ENCODE measurements around the gene MOB2.

The MOB2 gene

DNA sequence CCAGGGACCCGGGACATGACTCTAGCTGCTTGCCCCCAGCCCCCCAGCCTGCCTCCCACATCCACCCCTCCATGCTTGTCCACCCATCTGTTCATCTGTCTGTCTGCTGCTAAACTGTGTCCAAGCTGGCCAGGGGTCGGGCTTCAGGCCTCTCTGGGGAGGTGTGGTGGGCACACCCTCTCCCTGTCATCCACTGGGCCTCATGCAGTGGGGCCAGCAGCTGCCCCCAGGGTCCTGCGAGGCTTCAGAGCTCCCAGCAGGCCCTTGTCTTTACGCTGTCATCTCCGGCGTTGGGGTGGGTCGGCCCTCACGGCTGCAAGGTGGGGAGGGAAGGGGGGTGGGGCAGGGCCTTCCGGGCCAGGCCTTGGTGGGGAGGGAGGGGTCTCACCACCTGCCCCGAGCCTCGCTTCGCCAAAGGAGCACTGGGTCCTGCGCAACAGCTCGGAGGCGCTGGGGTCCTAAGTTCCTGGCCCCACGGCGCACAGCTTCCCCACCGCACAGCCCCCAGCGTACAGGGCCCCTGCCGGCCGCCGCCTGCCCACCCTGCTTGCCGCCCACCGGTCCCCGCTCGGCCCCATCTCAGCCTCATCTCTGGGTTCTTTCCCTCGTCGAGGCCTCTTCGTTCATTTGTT is 26.7 kb downstream of the MOB2 start:
- no peak overlapping the region for H3K27ac ChIP-seq (ENCODE audit: insufficient read depth in 1 of 2, low read depth in 1 of 2, low read length in 2 of 2, poor library complexity in 1 of 2, severe bottlenecking in 2 of 2)
- DNase-seq = no peak
- peaks cover 0 to 11% (median 4%) of the 10 kb centered on the region in 5 experiments for H3K9me3 ChIP-seq (ENCODE audit: control extremely low read depth in 1 of 5, control insufficient read depth in 4 of 5, insufficient read depth in 2 of 5, low read depth in 1 of 5, low read length in 4 of 5)
- ChIA-PET CTCF (no interaction called here), POLR2A (no interaction called here)
- H3K36me3 ChIP-seq (ENCODE audit: control insufficient read depth in 4 of 4, insufficient read depth in 4 of 4, low read length in 3 of 4) = peaks cover 0 to 7% (median 1%) of the 10 kb centered on the region in 4 experiments
- no peaks in the 10 kb centered on the region for H3K27me3 ChIP-seq (replicated peaks in 2 of 5; ENCODE audit: control insufficient read depth in 4 of 5, insufficient read depth in 5 of 5, low read length in 4 of 5)
- no peaks in the 10 kb centered on the region for H3K4me1 ChIP-seq (ENCODE audit: control extremely low read depth in 1 of 4, control insufficient read depth in 4 of 4, insufficient read depth in 4 of 4, low read length in 3 of 4)
- WGBS (ENCODE audit: insufficient coverage) = 89% methylated on average over 22 of the region's 29 CpGs
- no peak overlapping the region for H3K4me3 ChIP-seq (ENCODE audit: control insufficient read depth in 1 of 7, extremely low read depth in 1 of 7, insufficient read depth in 4 of 7, low read depth in 2 of 7, low read length in 6 of 7)

DNA sequence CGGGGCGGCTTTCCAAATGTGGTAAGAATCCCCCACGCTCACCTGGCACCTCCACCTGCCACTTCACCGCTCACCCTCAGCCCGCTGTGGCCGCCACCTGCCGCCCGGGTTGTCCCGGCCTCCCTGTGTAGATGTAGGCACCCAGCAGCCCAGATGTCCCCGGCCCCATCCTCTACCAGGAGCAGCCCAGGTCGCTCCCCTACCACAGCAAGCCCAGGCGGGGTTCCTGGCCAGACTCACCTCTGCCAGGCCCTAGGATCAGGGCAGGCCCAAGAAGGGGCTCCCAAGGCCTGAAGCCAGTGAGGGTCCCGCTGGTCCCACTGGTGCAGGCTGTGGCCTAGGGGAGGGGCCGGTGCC is 27.4 kb downstream of the MOB2 start:
- ChIA-PET CTCF (no interaction called here), POLR2A (no interaction called here)
- WGBS (ENCODE audit: insufficient coverage) = 94% methylated on average over 12 of the region's 14 CpGs
- DNase-seq = no peak
- no peak overlapping the region for H3K4me3 ChIP-seq (ENCODE audit: control insufficient read depth in 1 of 7, extremely low read depth in 1 of 7, insufficient read depth in 4 of 7, low read depth in 2 of 7, low read length in 6 of 7)
- peaks cover 0 to 2% (median under 1%) of the 10 kb centered on the region in 4 experiments for H3K36me3 ChIP-seq (ENCODE audit: control insufficient read depth in 4 of 4, insufficient read depth in 4 of 4, low read length in 3 of 4)
- H3K4me1 ChIP-seq (ENCODE audit: control extremely low read depth in 1 of 4, control insufficient read depth in 4 of 4, insufficient read depth in 4 of 4, low read length in 3 of 4) = no peaks in the 10 kb centered on the region
- H3K27me3 ChIP-seq (replicated peaks in 2 of 5; ENCODE audit: control insufficient read depth in 4 of 5, insufficient read depth in 5 of 5, low read length in 4 of 5) = no peaks in the 10 kb centered on the region
- H3K27ac ChIP-seq (ENCODE audit: insufficient read depth in 1 of 2, low read depth in 1 of 2, low read length in 2 of 2, poor library complexity in 1 of 2, severe bottlenecking in 2 of 2) = no peak overlapping the region
- H3K9me3 ChIP-seq (ENCODE audit: control extremely low read depth in 1 of 5, control insufficient read depth in 4 of 5, insufficient read depth in 2 of 5, low read depth in 1 of 5, low read length in 4 of 5) = peaks cover 0 to 4% (median under 1%) of the 10 kb centered on the region in 5 experiments

DNA sequence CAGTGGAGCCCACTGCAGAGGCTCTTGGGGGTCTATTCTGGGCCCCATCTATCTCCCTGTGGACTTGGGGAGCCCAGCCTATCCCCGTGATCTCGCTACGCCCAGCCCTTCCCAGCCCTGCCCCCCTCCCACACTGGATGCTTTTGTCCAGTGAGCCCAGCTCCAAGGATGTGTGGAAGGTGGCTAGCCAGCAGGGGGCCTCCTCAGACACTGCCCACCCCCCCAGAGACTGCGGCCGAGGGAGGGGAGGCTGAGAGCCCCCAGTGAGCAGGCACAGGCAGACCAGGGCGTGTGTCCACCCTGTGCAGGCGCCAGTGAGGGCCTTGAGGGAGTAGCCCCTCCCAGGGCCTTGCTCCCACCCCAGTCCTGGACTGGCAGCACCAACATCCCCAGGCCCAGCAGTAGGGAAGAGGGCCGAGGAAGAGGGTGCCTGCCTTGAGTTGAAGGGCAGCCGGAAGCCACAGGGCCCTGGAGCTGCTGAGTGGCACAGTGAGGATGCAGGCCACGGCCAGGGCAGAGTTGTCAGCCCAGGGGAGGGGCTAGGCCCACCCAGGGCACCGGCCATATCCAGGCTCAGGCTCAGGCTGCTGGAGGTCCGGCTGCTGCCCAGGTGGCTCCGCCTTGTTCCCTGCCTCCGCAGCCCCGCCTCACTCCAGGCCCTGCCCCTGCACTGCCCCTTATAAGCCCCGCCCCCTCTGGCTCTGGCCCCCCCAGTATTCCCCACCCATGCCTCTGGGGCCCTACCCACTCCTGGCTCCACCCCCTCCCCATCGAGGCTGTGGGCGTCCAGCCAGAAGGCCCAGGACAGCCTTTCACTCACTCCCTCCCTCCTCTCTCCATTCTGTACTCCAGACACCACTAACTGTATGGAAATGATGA is 28.0 kb downstream of the MOB2 start:
- Histone ChIP-seq H3K4me3 (ENCODE audit: control insufficient read depth in 1 of 7, extremely low read depth in 1 of 7, insufficient read depth in 4 of 7, low read depth in 2 of 7, low read length in 6 of 7) (no peak overlapping the region), H3K9me3 (ENCODE audit: control extremely low read depth in 1 of 5, control insufficient read depth in 4 of 5, insufficient read depth in 2 of 5, low read depth in 1 of 5, low read length in 4 of 5) (no peaks in the 10 kb centered on the region), H3K27ac (ENCODE audit: insufficient read depth in 1 of 2, low read depth in 1 of 2, low read length in 2 of 2, poor library complexity in 1 of 2, severe bottlenecking in 2 of 2) (no peak overlapping the region), H3K4me1 (ENCODE audit: control extremely low read depth in 1 of 4, control insufficient read depth in 4 of 4, insufficient read depth in 4 of 4, low read length in 3 of 4) (no peaks in the 10 kb centered on the region), H3K36me3 (ENCODE audit: control insufficient read depth in 4 of 4, insufficient read depth in 4 of 4, low read length in 3 of 4) (no peaks in the 10 kb centered on the region), H3K27me3 (replicated peaks in 2 of 5; ENCODE audit: control insufficient read depth in 4 of 5, insufficient read depth in 5 of 5, low read length in 4 of 5) (no peaks in the 10 kb centered on the region)
- POLR2A ChIA-PET = no interaction called here
- 74% methylated on average over 9 of the region's 18 CpGs for WGBS (ENCODE audit: insufficient coverage)
- CTCF ChIA-PET = interaction anchor here (0.6 kb wide), 1 partner anchor 57 kb away, joined by 3 read pairs; no protein-coding TSS in a partner anchor
- DNase-seq = no peak

DNA sequence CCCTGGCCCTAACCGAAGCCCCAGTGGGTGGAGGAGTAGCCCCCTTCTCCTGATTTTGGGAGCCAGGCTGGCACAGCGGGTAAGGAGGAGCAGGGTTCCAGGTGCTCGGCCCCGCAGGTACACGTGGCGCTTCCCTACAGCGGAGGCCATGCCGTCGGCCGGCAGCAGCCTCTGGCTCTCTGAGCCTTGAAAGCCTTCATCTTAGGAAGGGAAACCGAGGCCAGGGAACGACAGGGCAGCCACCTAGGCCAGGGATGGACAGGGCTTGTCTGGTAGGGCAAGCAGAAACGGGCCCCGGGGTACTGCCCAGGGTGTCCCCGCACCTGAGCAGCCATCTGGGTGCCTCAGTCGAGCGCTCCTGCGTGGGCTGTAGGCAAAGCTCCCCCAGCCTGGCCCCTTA is 28.7 kb downstream of the MOB2 start:
- H3K9me3 ChIP-seq (ENCODE audit: control extremely low read depth in 1 of 5, control insufficient read depth in 4 of 5, insufficient read depth in 2 of 5, low read depth in 1 of 5, low read length in 4 of 5) = no peaks in the 10 kb centered on the region
- no peak overlapping the region for H3K27ac ChIP-seq (ENCODE audit: insufficient read depth in 1 of 2, low read depth in 1 of 2, low read length in 2 of 2, poor library complexity in 1 of 2, severe bottlenecking in 2 of 2)
- POLR2A ChIA-PET = no interaction called here
- DNase-seq = no peak
- CTCF ChIA-PET = interaction anchor here (0.6 kb wide), 1 partner anchor 57 kb away, joined by 3 read pairs; no protein-coding TSS in a partner anchor
- no peaks in the 10 kb centered on the region for H3K36me3 ChIP-seq (ENCODE audit: control insufficient read depth in 4 of 4, insufficient read depth in 4 of 4, low read length in 3 of 4)
- peaks cover 0 to 3% (median 0%) of the 10 kb centered on the region in 5 experiments for H3K27me3 ChIP-seq (replicated peaks in 2 of 5; ENCODE audit: control insufficient read depth in 4 of 5, insufficient read depth in 5 of 5, low read length in 4 of 5)
- WGBS (ENCODE audit: insufficient coverage) = 96% methylated on average over 16 of the region's 18 CpGs
- H3K4me1 ChIP-seq (ENCODE audit: control extremely low read depth in 1 of 4, control insufficient read depth in 4 of 4, insufficient read depth in 4 of 4, low read length in 3 of 4) = no peaks in the 10 kb centered on the region
- no peak overlapping the region for H3K4me3 ChIP-seq (ENCODE audit: control insufficient read depth in 1 of 7, extremely low read depth in 1 of 7, insufficient read depth in 4 of 7, low read depth in 2 of 7, low read length in 6 of 7)

DNA sequence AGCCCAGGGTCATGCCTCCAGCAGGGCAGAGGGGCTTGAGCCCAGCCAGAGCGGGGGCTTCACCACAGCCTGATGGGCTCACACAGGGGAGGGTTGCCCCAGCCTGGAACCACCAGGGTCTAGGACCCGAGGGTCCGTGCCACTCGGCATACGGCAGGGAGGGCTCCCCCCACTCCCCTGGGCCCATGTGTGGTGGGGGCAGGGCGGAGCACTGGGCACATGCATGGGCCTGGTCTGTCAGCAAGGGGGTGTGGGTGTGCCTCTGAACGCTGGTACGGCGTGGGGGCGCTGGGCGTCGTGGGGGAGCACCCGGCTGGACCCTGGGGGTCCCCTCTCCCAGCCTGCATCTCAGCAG is 29.3 kb downstream of the MOB2 start:
- no peak overlapping the region for H3K4me3 ChIP-seq (ENCODE audit: control insufficient read depth in 1 of 7, extremely low read depth in 1 of 7, insufficient read depth in 4 of 7, low read depth in 2 of 7, low read length in 6 of 7)
- DNase-seq = no peak
- peaks cover 0 to 3% (median 0%) of the 10 kb centered on the region in 5 experiments for H3K27me3 ChIP-seq (replicated peaks in 2 of 5; ENCODE audit: control insufficient read depth in 4 of 5, insufficient read depth in 5 of 5, low read length in 4 of 5)
- H3K27ac ChIP-seq (ENCODE audit: insufficient read depth in 1 of 2, low read depth in 1 of 2, low read length in 2 of 2, poor library complexity in 1 of 2, severe bottlenecking in 2 of 2) = no peak overlapping the region
- ChIA-PET POLR2A (no interaction called here), CTCF (no interaction called here)
- H3K9me3 ChIP-seq (ENCODE audit: control extremely low read depth in 1 of 5, control insufficient read depth in 4 of 5, insufficient read depth in 2 of 5, low read depth in 1 of 5, low read length in 4 of 5) = no peaks in the 10 kb centered on the region
- no peaks in the 10 kb centered on the region for H3K36me3 ChIP-seq (ENCODE audit: control insufficient read depth in 4 of 4, insufficient read depth in 4 of 4, low read length in 3 of 4)
- WGBS (ENCODE audit: insufficient coverage) = 83% methylated on average over 9 of the region's 13 CpGs
- peaks cover 0 to 2% (median 0%) of the 10 kb centered on the region in 4 experiments for H3K4me1 ChIP-seq (ENCODE audit: control extremely low read depth in 1 of 4, control insufficient read depth in 4 of 4, insufficient read depth in 4 of 4, low read length in 3 of 4)

DNA sequence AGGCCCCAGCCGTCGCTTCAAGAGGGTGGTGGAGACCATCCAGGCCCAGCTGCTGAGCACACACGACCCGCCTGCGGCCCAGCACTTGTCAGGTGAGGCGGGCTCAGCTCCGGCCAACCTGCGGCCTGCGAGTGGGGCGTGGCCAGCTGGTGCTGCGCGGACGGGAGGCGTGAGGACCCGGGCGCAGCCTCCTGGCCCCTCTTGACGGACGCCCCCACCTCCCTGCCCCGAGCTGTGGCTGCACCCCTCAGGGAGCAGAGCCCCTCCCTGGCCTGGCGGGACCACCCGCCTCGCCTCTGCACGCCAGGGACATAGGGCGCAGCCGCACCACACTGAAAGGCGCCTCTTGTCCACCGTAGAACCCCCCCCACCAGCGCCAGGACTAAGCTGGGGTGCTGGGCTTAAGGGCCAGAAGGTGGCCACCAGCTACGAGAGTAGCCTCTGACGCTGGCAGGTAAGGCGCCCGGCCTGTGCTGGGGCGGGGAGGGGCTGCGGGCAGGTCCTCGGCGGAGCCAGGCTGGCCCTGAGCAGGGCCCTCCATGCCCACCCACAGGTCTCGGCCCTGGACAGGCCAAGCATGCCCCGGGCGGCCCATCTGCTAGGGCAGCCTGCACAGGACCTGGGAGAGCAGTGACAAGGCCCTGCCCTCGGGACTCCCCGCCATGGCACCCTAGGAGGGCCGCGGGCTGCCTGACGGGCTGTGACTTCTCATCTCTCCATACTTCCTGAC is 29.8 kb downstream of the MOB2 start:
- CTCF ChIA-PET = no interaction called here
- Histone ChIP-seq H3K9me3 (ENCODE audit: control extremely low read depth in 1 of 5, control insufficient read depth in 4 of 5, insufficient read depth in 2 of 5, low read depth in 1 of 5, low read length in 4 of 5) (no peaks in the 10 kb centered on the region), H3K27ac (ENCODE audit: insufficient read depth in 1 of 2, low read depth in 1 of 2, low read length in 2 of 2, poor library complexity in 1 of 2, severe bottlenecking in 2 of 2) (no peak overlapping the region), H3K27me3 (replicated peaks in 2 of 5; ENCODE audit: control insufficient read depth in 4 of 5, insufficient read depth in 5 of 5, low read length in 4 of 5) (peaks cover 0 to 3% (median 0%) of the 10 kb centered on the region in 5 experiments), H3K4me3 (ENCODE audit: control insufficient read depth in 1 of 7, extremely low read depth in 1 of 7, insufficient read depth in 4 of 7, low read depth in 2 of 7, low read length in 6 of 7) (no peak overlapping the region), H3K4me1 (ENCODE audit: control extremely low read depth in 1 of 4, control insufficient read depth in 4 of 4, insufficient read depth in 4 of 4, low read length in 3 of 4) (peaks cover 0 to 2% (median 0%) of the 10 kb centered on the region in 4 experiments), H3K36me3 (ENCODE audit: control insufficient read depth in 4 of 4, insufficient read depth in 4 of 4, low read length in 3 of 4) (no peaks in the 10 kb centered on the region)
- POLR2A ChIA-PET = no interaction called here
- WGBS (ENCODE audit: insufficient coverage) = 95% methylated on average over 25 of the region's 44 CpGs
- no peak for DNase-seq

DNA sequence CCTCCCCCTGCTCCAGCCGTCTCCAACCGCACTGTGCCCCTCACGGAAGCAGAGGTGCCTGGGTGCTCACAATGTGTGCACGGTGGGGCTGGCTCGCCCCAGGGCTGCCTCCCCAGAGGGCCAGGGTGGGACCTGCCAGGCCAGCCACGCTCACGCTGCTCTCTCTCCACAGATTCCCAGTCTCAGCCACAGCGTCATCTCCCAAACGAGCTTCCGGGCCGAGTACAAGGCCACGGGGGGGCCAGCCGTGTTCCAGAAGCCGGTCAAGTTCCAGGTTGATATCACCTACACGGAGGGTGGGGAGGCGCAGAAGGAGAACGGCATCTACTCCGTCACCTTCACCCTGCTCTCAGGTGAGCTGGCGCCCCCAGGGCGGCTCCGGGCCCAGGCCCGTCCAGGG is 30.4 kb downstream of the MOB2 start:
- Histone ChIP-seq H3K27me3 (replicated peaks in 2 of 5; ENCODE audit: control insufficient read depth in 4 of 5, insufficient read depth in 5 of 5, low read length in 4 of 5) (peaks cover 0 to 3% (median 0%) of the 10 kb centered on the region in 5 experiments), H3K4me1 (ENCODE audit: control extremely low read depth in 1 of 4, control insufficient read depth in 4 of 4, insufficient read depth in 4 of 4, low read length in 3 of 4) (peaks cover 0 to 2% (median 0%) of the 10 kb centered on the region in 4 experiments), H3K4me3 (ENCODE audit: control insufficient read depth in 1 of 7, extremely low read depth in 1 of 7, insufficient read depth in 4 of 7, low read depth in 2 of 7, low read length in 6 of 7) (no peak overlapping the region), H3K27ac (ENCODE audit: insufficient read depth in 1 of 2, low read depth in 1 of 2, low read length in 2 of 2, poor library complexity in 1 of 2, severe bottlenecking in 2 of 2) (no peak overlapping the region), H3K9me3 (ENCODE audit: control extremely low read depth in 1 of 5, control insufficient read depth in 4 of 5, insufficient read depth in 2 of 5, low read depth in 1 of 5, low read length in 4 of 5) (no peaks in the 10 kb centered on the region), H3K36me3 (ENCODE audit: control insufficient read depth in 4 of 4, insufficient read depth in 4 of 4, low read length in 3 of 4) (no peaks in the 10 kb centered on the region)
- ChIA-PET CTCF (no interaction called here), POLR2A (no interaction called here)
- no peak for DNase-seq
- 92% methylated on average over 22 of the region's 22 CpGs for WGBS (ENCODE audit: insufficient coverage)
